Breast epithelium (tissue), 4 donors: ENCODE results near the gene PPARD. TPM values are rescaled to one million over a fixed set of nuclear protein-coding genes. Genes with fewer than 3 reads are reported as not detected.

ENCODE experiments used
- DNase-seq, 2 donors: peaks; one replicate each; pipeline ENCODE4 v3.0.0-alpha.2; 2019; ENCODE audit warnings: low spot score in 2 of 2
- H3K27ac ChIP-seq, 2 donors: fragments of 200-600 bp; sonication (generic) in 1 of 2; one replicate each; pipeline ENCODE4 v1.5.1; 2016 to 2019; ENCODE audit warnings: mild to moderate bottlenecking in 1 of 2
- H3K27me3 ChIP-seq, 2 donors: fragments of 200-600 bp; sonication (generic) in 1 of 2; one replicate each; pipeline versions ENCODE4 v1.5.1 to v1.6.0; 2017 to 2019; ENCODE audit warnings: control low read depth in 1 of 2, mild to moderate bottlenecking in 1 of 2
- H3K36me3 ChIP-seq: fragments of 200-600 bp; one replicate; pipeline ENCODE4 v1.5.1; 2019
- H3K4me1 ChIP-seq, 2 donors: fragments of 200-600 bp; sonication (generic); one replicate each; pipeline ENCODE4 v1.5.1; 2016 to 2019; ENCODE audit warnings: control low read depth in 1 of 2
- H3K4me3 ChIP-seq, 3 donors: fragments of 200-600 bp; sonication (generic); 1 replicate in 2 of 3; 2 replicates in 1 of 3; pipeline ENCODE4 v1.5.1; 2016 to 2019; ENCODE audit warnings: mild to moderate bottlenecking in 3 of 3, moderate library complexity in 2 of 3
- H3K9me3 ChIP-seq, 2 donors: fragments of 200-600 bp; sonication (generic) in 1 of 2; one replicate each; pipeline ENCODE4 v1.5.1; 2016 to 2019; ENCODE audit warnings: control low read depth in 1 of 2
- CTCF ChIP-seq, 3 donors: fragments of 450-650 bp; IDR thresholded peaks; one replicate each; pipeline ENCODE4 v1.5.1; 2016 to 2017; ENCODE audit warnings: antibody characterized with exemption in 3 of 3, mild to moderate bottlenecking in 3 of 3, moderate library complexity in 3 of 3
- POLR2A ChIP-seq: fragments of 450-650 bp; IDR thresholded peaks from one replicate; pipeline ENCODE4 v1.6.1; 2016; ENCODE audit warnings: antibody characterized with exemption, mild to moderate bottlenecking, moderate library complexity
- POLR2AphosphoS5 ChIP-seq, 3 donors: sonication (generic); formaldehyde crosslinking; IDR thresholded peaks; one replicate each; pipeline ENCODE4 v1.6.1; 2017; ENCODE audit warnings: antibody characterized with exemption in 3 of 3
- intact Hi-C: fragments of 100-400 bp; cut with DNase I; formaldehyde crosslinking; loops from one replicate; pipeline ENCODE4 v1.15.1; 2023; ENCODE audit warnings: low total_unique reads
- total RNA-seq, 3 donors: library from RNA; depleted of rRNA; stranded (reverse); fragments of >200 nt; gene quantifications; one replicate each; pipeline ENCODE4 v1.1.0, GENCODE V29; 2016

The PPARD gene
- total RNA-seq, 3 donors from 2014 or later, result 7.2 to 11.1 (median 10.7) TPM

GRCh38 chr6:35400901-35401311 lies 58.5 kb downstream of the PPARD start:
- Histone ChIP-seq H3K4me1 (no peaks in the 10 kb centered on the region), H3K36me3 (no peaks in the 10 kb centered on the region), H3K9me3 (no peaks in the 10 kb centered on the region), H3K27me3 (no peaks in the 10 kb centered on the region), H3K27ac (no peak overlapping the region), H3K4me3 (no peak overlapping the region)
- intact Hi-C loops, result no loop called here
- TF ChIP-seq POLR2AphosphoS5 (IDR thresholded peaks at IDR 0.05), result no peak
- TF ChIP-seq CTCF (IDR thresholded peaks at IDR 0.05), result no peak
- no peak for TF ChIP-seq POLR2A
- no peak for DNase-seq

GRCh38 chr6:35401514-35401913 lies 59.2 kb downstream of the PPARD start:
- DNase-seq, result no peak
- no peaks in the 10 kb centered on the region for H3K4me1 ChIP-seq
- H3K27me3 ChIP-seq, result no peaks in the 10 kb centered on the region
- intact Hi-C loops, result no loop called here
- no peaks in the 10 kb centered on the region for H3K9me3 ChIP-seq
- H3K36me3 ChIP-seq, result no peaks in the 10 kb centered on the region
- TF ChIP-seq POLR2A, result no peak
- no peak for TF ChIP-seq POLR2AphosphoS5 (IDR thresholded peaks at IDR 0.05)
- no peak for TF ChIP-seq CTCF (IDR thresholded peaks at IDR 0.05)
- H3K27ac ChIP-seq, result no peak overlapping the region
- no peak overlapping the region for H3K4me3 ChIP-seq

GRCh38 chr6:35402136-35402855 lies 59.9 kb downstream of the PPARD start:
- Histone ChIP-seq H3K27me3 (no peaks in the 10 kb centered on the region), H3K9me3 (no peaks in the 10 kb centered on the region), H3K36me3 (no peaks in the 10 kb centered on the region), H3K27ac (no peak overlapping the region), H3K4me3 (no peak overlapping the region), H3K4me1 (no peaks in the 10 kb centered on the region)
- no peak for DNase-seq
- TF ChIP-seq POLR2A (no peak), CTCF (IDR thresholded peaks at IDR 0.05) (no peak), POLR2AphosphoS5 (IDR thresholded peaks at IDR 0.05) (no peak)
- intact Hi-C loops, result no loop called here

- no peaks in the 10 kb centered on the region for H3K9me3 ChIP-seq
- H3K4me3 ChIP-seq, result no peak overlapping the region
- H3K27me3 ChIP-seq, result no peaks in the 10 kb centered on the region
- TF ChIP-seq CTCF (IDR thresholded peaks at IDR 0.05) (no peak), POLR2AphosphoS5 (IDR thresholded peaks at IDR 0.05) (no peak), POLR2A (no peak)
- H3K4me1 ChIP-seq, result no peaks in the 10 kb centered on the region
- no peaks in the 10 kb centered on the region for H3K36me3 ChIP-seq
- DNase-seq, result no peak
- no peak overlapping the region for H3K27ac ChIP-seq
- intact Hi-C loops, result no loop called here
These were observed 60.5 kb downstream of the PPARD start for GRCh38 chr6:35402856-35403191.

GRCh38 chr6:35403544-35404442 lies 61.4 kb downstream of the PPARD start:
- DNase-seq, result no peak
- no peaks in the 10 kb centered on the region for H3K9me3 ChIP-seq
- no peaks in the 10 kb centered on the region for H3K36me3 ChIP-seq
- TF ChIP-seq CTCF (IDR thresholded peaks at IDR 0.05), result no peak
- no peak for TF ChIP-seq POLR2A
- no peak for TF ChIP-seq POLR2AphosphoS5 (IDR thresholded peaks at IDR 0.05)
- no peak overlapping the region for H3K4me3 ChIP-seq
- intact Hi-C loops, result no loop called here
- H3K27me3 ChIP-seq, result no peaks in the 10 kb centered on the region
- H3K27ac ChIP-seq, result no peak overlapping the region
- no peaks in the 10 kb centered on the region for H3K4me1 ChIP-seq
